ENCODE measurements around the gene MBOAT2.

DNA sequence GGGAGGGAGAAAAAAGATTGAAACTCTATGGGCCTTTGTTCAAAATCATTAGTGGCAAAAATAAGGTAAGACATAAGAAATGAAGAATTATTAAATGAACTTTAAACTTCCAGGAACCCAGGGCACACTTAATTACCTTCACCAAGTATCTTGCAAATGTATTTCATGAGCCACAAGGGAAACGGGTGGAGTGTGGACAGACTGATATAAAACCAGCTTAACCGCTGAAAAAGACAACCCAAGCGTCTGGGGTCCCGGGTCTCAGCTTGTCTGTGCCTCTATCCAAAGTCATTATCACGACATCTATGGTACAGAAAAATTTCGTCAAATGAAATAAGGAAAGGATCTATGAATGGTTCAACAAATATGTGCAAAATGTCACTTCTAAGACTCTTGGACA is 13.9 kb upstream of the MBOAT2 start:
- TF ChIP-seq, protein P1, sequence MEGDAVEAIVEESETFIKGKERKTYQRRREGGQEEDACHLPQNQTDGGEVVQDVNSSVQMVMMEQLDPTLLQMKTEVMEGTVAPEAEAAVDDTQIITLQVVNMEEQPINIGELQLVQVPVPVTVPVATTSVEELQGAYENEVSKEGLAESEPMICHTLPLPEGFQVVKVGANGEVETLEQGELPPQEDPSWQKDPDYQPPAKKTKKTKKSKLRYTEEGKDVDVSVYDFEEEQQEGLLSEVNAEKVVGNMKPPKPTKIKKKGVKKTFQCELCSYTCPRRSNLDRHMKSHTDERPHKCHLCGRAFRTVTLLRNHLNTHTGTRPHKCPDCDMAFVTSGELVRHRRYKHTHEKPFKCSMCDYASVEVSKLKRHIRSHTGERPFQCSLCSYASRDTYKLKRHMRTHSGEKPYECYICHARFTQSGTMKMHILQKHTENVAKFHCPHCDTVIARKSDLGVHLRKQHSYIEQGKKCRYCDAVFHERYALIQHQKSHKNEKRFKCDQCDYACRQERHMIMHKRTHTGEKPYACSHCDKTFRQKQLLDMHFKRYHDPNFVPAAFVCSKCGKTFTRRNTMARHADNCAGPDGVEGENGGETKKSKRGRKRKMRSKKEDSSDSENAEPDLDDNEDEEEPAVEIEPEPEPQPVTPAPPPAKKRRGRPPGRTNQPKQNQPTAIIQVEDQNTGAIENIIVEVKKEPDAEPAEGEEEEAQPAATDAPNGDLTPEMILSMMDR (IDR thresholded peaks at IDR 0.05; ENCODE audit: low read depth, low read length, poor library complexity, severe bottlenecking): no peak
- TF ChIP-seq EZH2phosphoT487 (IDR thresholded peaks at IDR 0.05; ENCODE audit: borderline replicate concordance, low read length): no peak
